ENCODE data around the gene COASY.

COASY gene

GRCh38 chr17:42563543-42563942 is 1.6 kb downstream of the COASY start:
- no peak for TF ChIP-seq CTCF (IDR thresholded peaks at IDR 0.05)
- Histone ChIP-seq H3K27ac (peak overlapping the region in 1 of 2 donors; percentile 93), H3K4me3 (peak overlapping the region; percentile 80)
- no peak for DNase-seq (ENCODE audit: low spot score)

DNA sequence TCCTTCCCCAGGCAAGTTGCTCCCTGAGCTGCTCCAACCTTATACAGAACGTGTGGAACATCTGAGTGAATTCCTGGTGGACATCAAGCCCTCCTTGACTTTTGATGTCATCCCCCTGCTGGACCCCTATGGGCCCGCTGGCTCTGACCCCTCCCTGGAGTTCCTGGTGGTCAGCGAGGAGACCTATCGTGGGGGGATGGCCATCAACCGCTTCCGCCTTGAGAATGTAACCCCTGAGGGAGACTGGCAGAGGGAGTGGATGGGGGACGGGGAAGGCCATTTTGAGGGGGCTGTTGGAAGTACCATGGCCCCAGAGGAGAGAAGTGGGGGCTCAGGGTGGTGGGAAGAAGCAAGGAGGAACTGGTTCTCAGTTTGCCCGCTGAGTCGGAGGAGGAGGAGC is 2.0 kb downstream of the COASY start:
- DNase-seq (ENCODE audit: low spot score) = no peak
- Histone ChIP-seq H3K27ac (no peak overlapping the region), H3K4me3 (peak overlapping the region; percentile 80)
- TF ChIP-seq CTCF (IDR thresholded peaks at IDR 0.05) = no peak

DNA sequence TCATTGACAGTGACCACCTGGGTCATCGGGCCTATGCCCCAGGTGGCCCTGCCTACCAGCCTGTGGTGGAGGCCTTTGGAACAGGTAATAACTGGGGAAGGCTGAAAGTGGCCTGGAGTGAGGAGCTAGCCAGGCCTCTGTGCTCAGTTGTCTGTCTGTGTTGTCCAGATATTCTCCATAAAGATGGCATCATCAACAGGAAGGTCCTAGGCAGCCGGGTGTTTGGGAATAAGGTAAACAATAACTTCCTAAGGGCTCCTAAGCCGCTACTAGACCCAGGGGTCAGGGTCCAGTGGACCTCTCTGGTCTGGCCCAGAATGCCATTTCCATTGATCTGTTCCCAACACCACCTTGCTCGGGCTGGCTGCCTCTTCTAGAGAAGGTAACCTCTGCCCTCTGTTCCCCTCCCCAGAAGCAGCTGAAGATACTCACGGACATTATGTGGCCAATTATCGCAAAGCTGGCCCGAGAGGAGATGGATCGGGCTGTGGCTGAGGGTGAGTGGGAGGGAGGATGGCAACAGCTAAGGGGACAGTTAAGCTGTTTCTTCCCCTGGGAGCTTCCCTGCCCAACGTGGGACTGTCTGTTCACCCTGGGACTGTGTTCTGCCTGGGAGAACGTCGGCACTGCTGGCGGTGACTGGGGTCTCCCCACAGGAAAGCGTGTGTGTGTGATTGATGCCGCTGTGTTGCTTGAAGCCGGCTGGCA is 3.0 kb downstream of the COASY start:
- no peak for DNase-seq (ENCODE audit: low spot score)
- no peak overlapping the region for H3K4me3 ChIP-seq
- no peak overlapping the region for H3K27ac ChIP-seq
- TF ChIP-seq CTCF (IDR thresholded peaks at IDR 0.05) = no peak

DNA sequence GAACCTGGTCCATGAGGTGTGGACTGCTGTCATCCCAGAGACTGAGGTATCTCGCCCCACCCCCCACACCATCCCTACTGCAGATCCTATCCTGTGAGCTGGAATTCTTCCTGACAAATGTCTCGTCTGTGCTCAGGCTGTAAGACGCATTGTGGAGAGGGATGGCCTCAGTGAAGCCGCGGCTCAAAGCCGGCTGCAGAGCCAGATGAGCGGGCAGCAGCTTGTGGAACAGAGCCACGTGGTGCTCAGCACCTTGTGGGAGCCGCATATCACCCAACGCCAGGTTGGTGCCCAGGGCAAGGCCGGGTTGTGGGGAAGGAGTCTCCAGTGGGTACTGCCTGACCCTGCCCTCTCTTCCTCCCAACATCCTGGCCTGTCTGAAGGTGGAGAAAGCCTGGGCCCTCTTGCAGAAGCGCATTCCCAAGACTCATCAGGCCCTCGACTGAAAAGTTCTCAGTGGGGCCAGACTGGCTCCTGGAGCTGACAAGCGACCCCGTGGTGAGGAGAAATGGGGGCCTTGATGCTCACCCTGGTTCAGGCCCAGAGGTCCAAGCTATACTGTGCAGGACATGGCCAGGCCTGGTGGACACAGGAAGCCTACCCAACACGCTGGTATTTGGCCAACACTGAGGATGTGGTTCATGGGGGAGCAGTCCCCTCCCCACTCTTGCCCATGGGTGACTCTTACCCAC is 3.7 kb downstream of the COASY start:
- no peak for DNase-seq (ENCODE audit: low spot score)
- TF ChIP-seq CTCF (IDR thresholded peaks at IDR 0.05) = no peak
- Histone ChIP-seq H3K27ac (peak overlapping the region in 1 of 2 donors; percentile 93), H3K4me3 (no peak overlapping the region)

DNA sequence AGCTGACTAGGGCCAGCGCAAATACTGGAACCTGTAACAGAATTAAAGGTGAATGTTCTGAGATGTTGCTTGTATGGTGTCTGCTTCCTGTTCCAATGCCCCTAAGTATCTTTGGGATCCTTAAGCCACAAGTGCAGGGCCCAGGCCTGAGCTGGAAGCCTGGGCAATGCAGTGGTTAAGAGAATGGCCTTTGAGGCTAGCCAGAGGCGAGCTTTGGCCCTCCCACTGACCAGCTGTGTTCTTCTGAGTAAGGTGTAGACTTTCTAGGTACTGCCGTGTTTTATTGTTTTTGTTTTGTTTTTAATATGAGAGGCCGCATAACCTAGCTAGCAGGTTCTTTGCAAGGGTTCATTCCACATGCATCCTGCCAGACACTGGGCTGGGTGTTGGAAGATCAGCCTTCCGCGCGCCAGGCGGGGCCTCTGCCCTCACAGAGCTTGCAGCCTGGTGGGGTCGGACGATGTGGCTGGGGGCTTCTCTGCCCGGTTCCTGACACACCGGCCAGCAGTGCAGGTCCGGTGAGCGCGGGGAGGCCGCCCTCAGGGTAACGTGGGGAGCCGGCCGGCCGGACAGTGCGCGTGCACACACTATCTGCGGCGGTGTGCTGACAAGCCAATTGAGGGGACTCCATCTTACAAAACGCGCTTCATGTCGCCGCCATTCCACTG is 4.4 kb downstream of the COASY start:
- no peak for TF ChIP-seq CTCF (IDR thresholded peaks at IDR 0.05)
- H3K4me3 ChIP-seq = peak overlapping the region; percentile 87
- no peak for DNase-seq (ENCODE audit: low spot score)
- H3K27ac ChIP-seq = peak overlapping the region; percentile 86 to 93

DNA sequence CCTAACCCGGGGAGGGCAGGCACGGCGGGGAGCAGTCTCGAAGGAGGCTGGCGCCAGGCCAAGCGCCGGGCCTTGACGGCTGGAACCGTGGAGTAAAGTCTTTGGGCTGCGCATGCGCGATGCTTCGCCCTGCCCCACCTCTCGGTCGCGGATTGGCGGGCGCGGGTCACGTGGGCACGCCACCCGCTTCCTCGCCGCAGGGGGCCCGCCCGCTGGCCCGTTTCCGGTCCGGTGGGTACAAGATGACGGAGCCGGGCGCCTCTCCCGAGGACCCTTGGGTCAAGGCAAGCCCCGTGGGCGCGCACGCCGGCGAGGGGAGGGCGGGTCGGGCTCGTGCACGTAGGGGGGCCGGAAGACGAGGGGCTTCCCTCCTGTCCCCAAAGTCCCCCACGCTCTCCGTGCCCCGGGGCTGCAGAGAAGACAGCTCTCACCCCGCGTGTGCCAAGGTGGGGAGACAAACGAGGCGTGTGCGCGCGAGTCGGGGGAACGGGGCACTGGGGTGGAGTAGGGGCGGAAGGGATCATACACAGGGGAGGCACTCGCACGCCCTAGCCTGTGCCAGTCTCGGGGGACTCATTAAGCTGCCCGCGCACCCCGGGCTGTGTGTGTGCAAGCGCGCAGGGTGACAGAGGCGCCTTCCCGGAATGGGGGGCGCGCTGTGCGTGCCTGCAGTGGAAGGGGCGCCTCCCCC is 5.1 kb downstream of the COASY start, which contains the start of gene MLX:
TSS of gene MLX (plus strand) at position 218 of the 691 bp plus-strand sequence. CDS start at position 243, 25 bp downstream.
- DNase-seq (ENCODE audit: low spot score) = peak; percentile 96

More for the DNA sequence above, 5.1 kb downstream of the COASY start, which contains the start of gene MLX:
- peak within 1 kb of the TSS; percentile 87 for H3K4me3 ChIP-seq
- no peak for TF ChIP-seq CTCF (IDR thresholded peaks at IDR 0.05)
- H3K27ac ChIP-seq = peak within 1 kb of the TSS; percentile 86 to 93
